Testis (tissue), 2 donors: Measurements from ENCODE around the gene SYPL1.

Experiments used
- CTCF ChIP-seq, 3 experiments: fragments of 450-650 bp in 2 of 3; fragments of 200-600 bp in 1 of 3; sonication (generic) in 1 of 3; IDR thresholded peaks; one replicate each; pipeline ENCODE4 v1.5.1; 2016 to 2019; ENCODE audit warnings: antibody characterized with exemption in 3 of 3, mild to moderate bottlenecking in 2 of 3, moderate library complexity in 1 of 3
- POLR2A ChIP-seq: fragments of 450-650 bp; IDR thresholded peaks from one replicate; pipeline ENCODE4 v1.6.1; 2017; ENCODE audit warnings: antibody characterized with exemption, mild to moderate bottlenecking, moderate library complexity

GRCh38 chr7:106045139-106045538 lies 67.0 kb downstream of the SYPL1 start:
- TF ChIP-seq CTCF (IDR thresholded peaks at IDR 0.05) (no peak), POLR2A (no peak)
